Gastrocnemius medialis (tissue), 4 donors: Measurements from ENCODE around the gene TP53RK. TPM values are rescaled to one million over a fixed set of nuclear protein-coding genes. Genes with fewer than 3 reads are reported as not detected.

Experiments
- ATAC-seq, 2 donors: fragments of 150-250 bp; one replicate each; pipeline ENCODE4 v1.9.1; 2016
- DNase-seq, 2 donors: peaks; one replicate each; pipeline ENCODE4 v3.0.0-alpha.2; 2019
- H3K27ac ChIP-seq, 4 donors: fragments of 200-600 bp; sonication (generic); 1 replicate in 1 of 4; 2 replicates in 3 of 4; pipeline ENCODE4 v1.5.1; 2016 to 2018; ENCODE audit warnings: mild to moderate bottlenecking in 2 of 4, moderate library complexity in 1 of 4
- H3K27me3 ChIP-seq, 3 donors: fragments of 200-600 bp; sonication (generic) in 2 of 3; 1 replicate in 1 of 3; 2 replicates in 2 of 3; pipeline versions ENCODE4 v1.5.1 to v1.6.0; 2016 to 2019; ENCODE audit warnings: mild to moderate bottlenecking in 1 of 3, moderate library complexity in 1 of 3
- H3K36me3 ChIP-seq, 2 donors: fragments of 200-600 bp; sonication (generic) in 1 of 2; one replicate each; pipeline ENCODE4 v1.5.1; 2017 to 2018
- H3K4me1 ChIP-seq, 2 donors: fragments of 200-600 bp; sonication (generic) in 1 of 2; one replicate each; pipeline ENCODE4 v1.5.1; 2016 to 2017; ENCODE audit warnings: mild to moderate bottlenecking in 2 of 2
- H3K4me3 ChIP-seq, 4 donors: fragments of 200-600 bp; sonication (generic) in 3 of 4; 1 replicate in 1 of 4; 2 replicates in 3 of 4; pipeline ENCODE4 v1.5.1; 2016 to 2019; ENCODE audit warnings: mild to moderate bottlenecking in 2 of 4
- H3K9me3 ChIP-seq, 3 donors: fragments of 200-600 bp; sonication (generic) in 2 of 3; 1 replicate in 1 of 3; 2 replicates in 2 of 3; pipeline ENCODE4 v1.5.1; 2016 to 2019
- POLR2A ChIP-seq, 2 donors: fragments of 450-650 bp; IDR thresholded peaks; one replicate each; pipeline ENCODE4 v1.6.1; 2017; ENCODE audit warnings: antibody characterized with exemption in 2 of 2, mild to moderate bottlenecking in 2 of 2, moderate library complexity in 2 of 2
- in situ Hi-C, 4 donors: fragments of 200-750 bp; cut with MboI; loops; one replicate each; pipeline versions ENCODE4 v1.15.0 to v1.8.0; 2017; ENCODE audit warnings: low sequenced_read_pairs in 4 of 4
- intact Hi-C: fragments of 100-400 bp; cut with DNase I; formaldehyde crosslinking; loops from one replicate; pipeline ENCODE4 v1.15.1; 2023; ENCODE audit warnings: low total_unique reads
- total RNA-seq, 4 donors: library from RNA; depleted of rRNA; stranded (reverse); fragments of >200 nt; gene quantifications; one replicate each; pipeline versions ENCODE4 v1.1.0 to v1.2.3, GENCODE V29; 2016
- TF ChIP-seq, protein P1 (sequence below), 5 experiments: fragments of 450-650 bp in 3 of 5; fragments of 200-600 bp in 2 of 5; sonication (generic) in 2 of 5; IDR thresholded peaks in 4 of 5; conservative IDR thresholded peaks in 1 of 5; 1 replicate in 4 of 5; 2 replicates in 1 of 5; pipeline ENCODE4 v1.5.1; 2016 to 2019; ENCODE audit warnings: antibody characterized with exemption in 5 of 5, mild to moderate bottlenecking in 3 of 5, moderate library complexity in 3 of 5

TP53RK gene
- total RNA-seq, 4 donors from 2014 or later = 8.3 to 17.7 (median 10.9) TPM

DNA sequence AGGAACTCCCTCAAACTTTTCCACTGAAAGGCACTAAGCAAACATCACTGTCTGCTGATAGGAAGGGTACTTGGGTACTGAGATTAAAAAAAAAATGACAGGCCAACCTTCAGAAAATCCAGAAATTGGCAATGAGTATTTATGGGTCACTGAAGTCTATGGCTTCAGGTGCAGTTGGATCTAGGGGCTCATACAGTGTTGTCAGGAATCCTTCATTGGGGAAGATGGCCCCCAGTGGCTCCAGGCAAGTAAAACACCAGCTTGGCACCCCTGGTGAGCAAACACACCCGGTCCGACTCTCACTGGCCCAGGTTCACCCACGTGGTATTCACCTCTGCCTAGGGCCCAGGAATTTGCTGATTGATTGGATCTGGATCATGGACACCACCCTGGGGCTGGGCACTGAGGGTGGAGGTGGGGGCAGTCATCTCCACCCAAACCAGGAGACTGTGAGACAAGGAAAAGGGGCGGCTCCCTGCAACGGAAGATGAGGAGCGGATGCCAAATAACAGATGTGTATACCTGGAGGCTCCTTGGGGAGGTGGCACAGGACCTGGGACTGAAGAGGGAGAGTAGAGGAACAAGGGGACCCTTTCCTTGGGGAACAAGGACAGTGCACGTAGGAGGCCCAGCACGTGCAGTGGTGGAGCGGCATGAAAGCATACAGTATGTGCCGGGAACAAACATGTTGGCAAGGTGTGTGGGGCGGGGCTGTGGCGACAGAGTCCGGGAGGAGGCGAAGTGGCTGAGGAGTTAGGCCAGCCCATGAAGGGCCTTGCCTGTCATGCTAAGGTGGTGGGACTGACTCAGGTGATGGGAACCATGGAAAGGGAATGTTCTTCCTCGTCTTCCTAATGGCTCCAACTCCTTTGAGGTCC is 25.0 kb upstream of the TP53RK start:
- intact Hi-C loops = no loop called here
- in situ Hi-C loops = no loop called here
- TF ChIP-seq POLR2A (IDR thresholded peaks at IDR 0.05) = no peak
- TF ChIP-seq, protein P1, sequence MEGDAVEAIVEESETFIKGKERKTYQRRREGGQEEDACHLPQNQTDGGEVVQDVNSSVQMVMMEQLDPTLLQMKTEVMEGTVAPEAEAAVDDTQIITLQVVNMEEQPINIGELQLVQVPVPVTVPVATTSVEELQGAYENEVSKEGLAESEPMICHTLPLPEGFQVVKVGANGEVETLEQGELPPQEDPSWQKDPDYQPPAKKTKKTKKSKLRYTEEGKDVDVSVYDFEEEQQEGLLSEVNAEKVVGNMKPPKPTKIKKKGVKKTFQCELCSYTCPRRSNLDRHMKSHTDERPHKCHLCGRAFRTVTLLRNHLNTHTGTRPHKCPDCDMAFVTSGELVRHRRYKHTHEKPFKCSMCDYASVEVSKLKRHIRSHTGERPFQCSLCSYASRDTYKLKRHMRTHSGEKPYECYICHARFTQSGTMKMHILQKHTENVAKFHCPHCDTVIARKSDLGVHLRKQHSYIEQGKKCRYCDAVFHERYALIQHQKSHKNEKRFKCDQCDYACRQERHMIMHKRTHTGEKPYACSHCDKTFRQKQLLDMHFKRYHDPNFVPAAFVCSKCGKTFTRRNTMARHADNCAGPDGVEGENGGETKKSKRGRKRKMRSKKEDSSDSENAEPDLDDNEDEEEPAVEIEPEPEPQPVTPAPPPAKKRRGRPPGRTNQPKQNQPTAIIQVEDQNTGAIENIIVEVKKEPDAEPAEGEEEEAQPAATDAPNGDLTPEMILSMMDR (IDR thresholded peaks at IDR 0.05 in 4 of 5, conservative IDR thresholded peaks at IDR 0.05 in 1 of 5) = no peak
- peaks cover 6 to 10% (median 9%) of the 10 kb centered on the region in 3 donors for H3K27me3 ChIP-seq
- ATAC-seq = no peak
- H3K27ac ChIP-seq = no peak overlapping the region
- H3K4me1 ChIP-seq = peaks cover 0 to 3% of the 10 kb centered on the region in 2 donors
- no peak overlapping the region for H3K4me3 ChIP-seq
- no peaks in the 10 kb centered on the region for H3K9me3 ChIP-seq
- no peak for DNase-seq
- H3K36me3 ChIP-seq = no peaks in the 10 kb centered on the region

- Histone ChIP-seq H3K27me3 (peaks cover 6 to 13% (median 9%) of the 10 kb centered on the region in 3 donors), H3K27ac (no peak overlapping the region), H3K36me3 (no peaks in the 10 kb centered on the region), H3K4me3 (no peak overlapping the region), H3K9me3 (no peaks in the 10 kb centered on the region), H3K4me1 (peaks cover 0 to 3% of the 10 kb centered on the region in 2 donors)
- in situ Hi-C loops (no loop called here), intact Hi-C loops (no loop called here)
- DNase-seq (no peak), ATAC-seq (no peak)
- TF ChIP-seq POLR2A (IDR thresholded peaks at IDR 0.05) = no peak
- TF ChIP-seq, protein P1 (IDR thresholded peaks at IDR 0.05 in 4 of 5, conservative IDR thresholded peaks at IDR 0.05 in 1 of 5) = no peak
Observed at GRCh38 chr20:46712056-46712636, 22.9 kb upstream of the TP53RK start.

DNA sequence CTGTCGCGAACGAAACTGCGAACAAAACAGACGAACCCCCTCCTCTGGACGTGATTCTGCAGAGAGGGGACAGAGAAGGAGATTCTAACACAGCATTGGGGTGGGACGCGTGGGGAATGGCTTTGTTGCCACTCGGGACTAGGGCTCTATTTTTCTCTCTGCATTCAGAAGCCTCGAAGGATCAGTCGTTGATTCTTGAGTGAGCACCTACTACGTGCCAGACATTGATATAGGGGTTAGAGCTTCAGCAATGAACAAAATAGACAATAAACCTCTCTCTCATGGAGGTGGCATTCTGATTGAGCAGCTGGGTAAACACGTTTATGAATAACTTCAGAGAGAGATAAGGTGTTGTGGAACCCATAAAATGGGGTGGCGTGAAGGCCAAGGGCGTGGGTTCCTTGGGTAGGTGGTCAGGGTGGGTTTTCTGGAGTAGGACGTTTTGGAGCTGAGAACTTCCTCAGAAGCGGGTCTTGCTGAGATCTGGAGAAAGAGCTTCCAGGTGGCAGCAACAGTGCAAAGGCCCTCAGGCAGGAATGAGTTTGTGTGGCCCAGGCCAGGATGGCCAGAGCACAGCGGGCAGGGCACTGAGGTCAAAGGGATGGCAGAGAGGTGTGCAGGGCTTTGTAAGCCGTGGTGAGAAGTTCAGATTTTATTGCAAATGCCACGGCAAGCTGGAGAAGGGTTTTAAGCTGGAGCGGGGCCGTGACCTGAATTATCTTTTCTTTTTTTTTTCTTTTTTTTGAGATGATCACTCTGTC is 21.1 kb upstream of the TP53RK start:
- Histone ChIP-seq H3K4me3 (peak overlapping the region; percentile 53 to 65 (median 60)), H3K4me1 (peaks cover 0 to 3% of the 10 kb centered on the region in 2 donors)
- in situ Hi-C loops = no loop called here

DNA sequence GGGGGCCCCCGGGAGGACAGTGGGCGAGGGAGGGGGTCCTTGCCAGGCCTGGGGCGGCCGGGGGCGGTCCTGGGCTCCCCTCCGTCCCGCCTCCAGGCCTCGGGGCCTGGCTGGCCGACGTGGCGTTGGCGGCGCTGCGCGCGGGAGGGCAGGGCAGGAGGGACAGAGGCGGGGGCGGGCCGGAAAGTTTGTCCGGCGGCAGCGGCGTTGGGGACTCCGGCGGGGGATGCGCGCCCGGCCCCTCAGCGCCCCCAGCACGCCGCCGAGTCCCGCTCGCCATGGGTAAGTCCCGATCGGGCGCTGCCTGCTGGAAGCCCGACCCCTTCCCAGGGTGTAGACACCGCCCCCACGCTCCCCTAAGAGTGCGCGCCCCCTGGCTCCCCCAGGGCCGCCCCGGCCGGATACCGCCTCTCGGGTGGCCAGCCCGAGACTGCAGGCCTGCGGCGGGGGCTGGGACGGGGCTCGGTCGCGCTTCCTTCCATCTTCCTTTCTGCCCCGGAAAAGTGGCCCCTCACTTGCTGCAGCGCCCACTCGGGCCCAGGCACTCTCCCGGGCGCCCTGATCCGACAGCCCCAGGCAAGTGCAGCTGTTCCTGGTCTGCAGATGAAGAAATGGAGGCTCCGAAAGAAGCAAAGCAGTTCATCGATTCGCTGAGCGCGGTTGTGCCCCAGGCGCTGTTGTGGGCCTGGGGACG is 20.4 kb upstream of the TP53RK start, which contains the start of gene SLC2A10:
SLC2A10 (plus strand) TSS at position 191 of the 694 bp plus-strand sequence; CDS start at position 279, 88 bp downstream.
- in situ Hi-C loops = no loop called here
- Histone ChIP-seq H3K4me1 (peaks cover 0 to 3% of the 10 kb centered on the region in 2 donors), H3K27me3 (peaks cover 6 to 22% (median 9%) of the 10 kb centered on the region in 3 donors), H3K9me3 (no peaks in the 10 kb centered on the region), H3K36me3 (no peaks in the 10 kb centered on the region), H3K27ac (peak within 1 kb of the TSS; percentile 33 to 67 (median 62)), H3K4me3 (peak within 1 kb of the TSS; percentile 53 to 65 (median 60))
- no peak for DNase-seq
- intact Hi-C loops = no loop called here
- TF ChIP-seq, protein P1 (IDR thresholded peaks at IDR 0.05 in 4 of 5, conservative IDR thresholded peaks at IDR 0.05 in 1 of 5) = no peak
- no peak for TF ChIP-seq POLR2A (IDR thresholded peaks at IDR 0.05)
- ATAC-seq = peak in 1 of 2 donors; percentile 39

More for the DNA sequence above, 21.1 kb upstream of the TP53RK start:
- H3K27me3 ChIP-seq = peaks cover 6 to 20% (median 9%) of the 10 kb centered on the region in 3 donors
- no peaks in the 10 kb centered on the region for H3K36me3 ChIP-seq
- peak overlapping the region; percentile 33 to 67 (median 62) for H3K27ac ChIP-seq
- H3K9me3 ChIP-seq = no peaks in the 10 kb centered on the region
- DNase-seq = no peak
- no peak for TF ChIP-seq POLR2A (IDR thresholded peaks at IDR 0.05)
- TF ChIP-seq, protein P1 (IDR thresholded peaks at IDR 0.05 in 4 of 5, conservative IDR thresholded peaks at IDR 0.05 in 1 of 5) = no peak
- intact Hi-C loops = no loop called here
- ATAC-seq = no peak
